A673 (cell line): ENCODE results near the gene PAAF1. TPM values are rescaled to one million over a fixed set of nuclear protein-coding genes. Genes with fewer than 3 reads are reported as not detected.

Experiments used
- BruUV-seq: library from RNA; stranded (reverse); fragments of 400-500 nt; replicated peaks from 2 replicates; lab custom pipeline; 2021; lab: Mats Ljungman, UMichigan
- CTCF ChIA-PET: fragments of 300-600 bp; sonication (Branson Sonifier 250); formaldehyde crosslinking; loops from one replicate; lab custom pipeline; 2022; ENCODE audit warnings: antibody characterized with exemption; lab: Charles Lee
- POLR2A ChIA-PET: fragments of 300-600 bp; sonication (Branson Sonifier 250); formaldehyde crosslinking; loops from one replicate; lab custom pipeline; 2022; ENCODE audit warnings: antibody characterized with exemption; ENCODE audit not compliant: low non-redundant PET; lab: Charles Lee
- DNase-seq: peaks from one replicate; pipeline ENCODE4 v3.0.0-alpha.2; 2015; ENCODE audit warnings: low spot score
- H3K27ac ChIP-seq: fragments of 200-600 bp; sonication (generic); 2 replicates; pipeline ENCODE4 v1.5.1; 2016; ENCODE audit warnings: mixed run types, low read depth, mild to moderate bottlenecking, mixed read lengths, antibody characterized with exemption, low read length; ENCODE audit not compliant: poor library complexity, severe bottlenecking
- H3K27me3 ChIP-seq: fragments of 200-600 bp; sonication (generic); replicated peaks from 2 replicates; pipeline ENCODE4 v1.6.1; 2017; ENCODE audit warnings: mixed run types, low read depth, mild to moderate bottlenecking, mixed read lengths, antibody characterized with exemption, low read length; ENCODE audit not compliant: insufficient read depth, poor library complexity
- H3K36me3 ChIP-seq: fragments of 200-600 bp; sonication (generic); 2 replicates; pipeline ENCODE4 v1.6.1; 2016; ENCODE audit warnings: mixed run types, mild to moderate bottlenecking, mixed read lengths, antibody characterized with exemption, low read length; ENCODE audit not compliant: insufficient read depth, poor library complexity, severe bottlenecking
- H3K4me1 ChIP-seq: fragments of 200-600 bp; sonication (generic); 2 replicates; pipeline ENCODE4 v1.6.1; 2017; ENCODE audit warnings: mixed run types, mild to moderate bottlenecking, mixed read lengths, antibody characterized with exemption, low read length; ENCODE audit not compliant: insufficient read depth, poor library complexity, severe bottlenecking
- H3K4me3 ChIP-seq: fragments of 200-600 bp; sonication (generic); 2 replicates; pipeline ENCODE4 v1.5.1; 2016; ENCODE audit warnings: low read depth, mixed run types, mild to moderate bottlenecking, mixed read lengths, low read length; ENCODE audit not compliant: poor library complexity, severe bottlenecking
- H3K9me3 ChIP-seq: fragments of 200-600 bp; sonication (generic); 2 replicates; pipeline ENCODE4 v1.6.1; 2016; ENCODE audit warnings: mixed run types, low read depth, mild to moderate bottlenecking, mixed read lengths, antibody characterized with exemption, low read length; ENCODE audit not compliant: poor library complexity, severe bottlenecking
- CTCF ChIP-seq: fragments of 300-800, 200-600 bp; sonication (generic); conservative IDR thresholded peaks from 2 replicates; pipeline ENCODE4 v1.5.1; 2017; ENCODE audit warnings: low read depth, mild to moderate bottlenecking, antibody characterized with exemption, low read length, moderate library complexity, mixed read lengths
- EZH2 ChIP-seq: fragments of 200-600 bp; sonication (generic); IDR thresholded peaks from 2 replicates; pipeline ENCODE4 v1.6.1; 2017; ENCODE audit warnings: borderline replicate concordance, low read depth, mild to moderate bottlenecking, mixed read lengths, antibody characterized with exemption, low read length; ENCODE audit not compliant: poor library complexity, severe bottlenecking
- intact Hi-C: fragments of 100-400 bp; cut with micrococcal nuclease; formaldehyde crosslinking; loops from one replicate; pipeline ENCODE4 v1.10.0; 2022; ENCODE audit not compliant: unreplicated experiment
- total RNA-seq: library from RNA; stranded (reverse); gene quantifications from 2 replicates; pipeline ENCODE4 v1.2.3, GENCODE V29; 2021

The PAAF1 gene
- total RNA-seq, 1 experiment from 2014 or later, result 20.3 TPM

- Histone ChIP-seq H3K9me3 (no peaks in the 10 kb centered on the region), H3K4me3 (no peak overlapping the region), H3K4me1 (no peaks in the 10 kb centered on the region), H3K36me3 (peaks cover 25% of the 10 kb centered on the region), H3K27me3 (no peaks in the 10 kb centered on the region), H3K27ac (no peak overlapping the region)
- no peak for DNase-seq
- BruUV-seq, result no TSS peak
- CTCF ChIA-PET, result no interaction called here
- POLR2A ChIA-PET, result no interaction called here
- no peak for TF ChIP-seq CTCF
- TF ChIP-seq EZH2, result no peak
- intact Hi-C loops, result loop anchor here (5.0 kb wide), 1 partner anchor 476 kb away; no protein-coding TSS in a partner anchor
Measured at GRCh38 chr11:73971175-73971719, 94.4 kb downstream of the PAAF1 start.

- TF ChIP-seq EZH2, result no peak
- no peak for TF ChIP-seq CTCF
- Histone ChIP-seq H3K9me3 (no peaks in the 10 kb centered on the region), H3K4me3 (no peak overlapping the region), H3K27ac (no peak overlapping the region), H3K27me3 (no peaks in the 10 kb centered on the region), H3K36me3 (peaks cover 34% of the 10 kb centered on the region), H3K4me1 (no peaks in the 10 kb centered on the region)
- intact Hi-C loops, result loop anchor here (5.0 kb wide), 1 partner anchor 475 kb away; no protein-coding TSS in a partner anchor
- ChIA-PET POLR2A (interaction anchor here (0.7 kb wide), 1 partner anchor 525 kb away, joined by 3 read pairs; no protein-coding TSS in a partner anchor), CTCF (interaction anchor here (0.5 to 1.2 kb wide), 2 partner anchors 8 to 73 kb away, joined by 3 to 4 read pairs; no protein-coding TSS in a partner anchor)
- no TSS peak for BruUV-seq
- no peak for DNase-seq
Measured at GRCh38 chr11:73972187-73972586, 95.4 kb downstream of the PAAF1 start.

- ChIA-PET POLR2A (no interaction called here), CTCF (interaction anchor here (0.5 to 1.2 kb wide), 2 partner anchors 8 to 73 kb away, joined by 3 to 4 read pairs; no protein-coding TSS in a partner anchor)
- Histone ChIP-seq H3K36me3 (peaks cover 41% of the 10 kb centered on the region), H3K27ac (no peak overlapping the region), H3K9me3 (no peaks in the 10 kb centered on the region), H3K27me3 (no peaks in the 10 kb centered on the region), H3K4me3 (no peak overlapping the region), H3K4me1 (no peaks in the 10 kb centered on the region)
- intact Hi-C loops, result loop anchor here (5.0 kb wide), 1 partner anchor 474 kb away; no protein-coding TSS in a partner anchor
- no TSS peak for BruUV-seq
- DNase-seq, result no peak
- TF ChIP-seq CTCF (no peak), EZH2 (no peak)
Measured at GRCh38 chr11:73972620-73973449, 96.0 kb downstream of the PAAF1 start.
